Measurements from ENCODE around the gene IFRD1.

IFRD1 gene

DNA sequence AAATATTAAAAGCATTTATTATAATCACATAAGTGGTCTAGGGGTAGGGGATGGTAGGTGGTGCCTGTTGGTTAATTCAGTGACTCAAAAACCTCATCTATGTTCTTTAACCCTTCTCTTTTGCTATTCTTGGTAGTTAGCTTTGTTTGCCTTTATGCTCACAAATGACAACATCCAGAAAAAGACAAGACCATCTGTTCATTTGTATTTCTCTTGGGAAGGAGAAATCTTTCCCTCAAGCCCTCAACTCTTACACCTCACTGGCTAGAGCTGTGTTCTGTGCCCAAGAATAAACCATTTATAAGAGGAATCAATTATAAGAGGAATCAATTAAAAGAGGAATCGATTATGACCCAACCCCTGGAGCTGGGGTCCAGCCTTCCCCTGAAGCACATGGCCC, 10.8 kb upstream of the IFRD1 start:
- DNase-seq (ENCODE audit: low read depth): no peak
- no peak overlapping the region for H3K4me3 ChIP-seq (ENCODE audit: low read depth, low read length)
- TF ChIP-seq, protein P1, sequence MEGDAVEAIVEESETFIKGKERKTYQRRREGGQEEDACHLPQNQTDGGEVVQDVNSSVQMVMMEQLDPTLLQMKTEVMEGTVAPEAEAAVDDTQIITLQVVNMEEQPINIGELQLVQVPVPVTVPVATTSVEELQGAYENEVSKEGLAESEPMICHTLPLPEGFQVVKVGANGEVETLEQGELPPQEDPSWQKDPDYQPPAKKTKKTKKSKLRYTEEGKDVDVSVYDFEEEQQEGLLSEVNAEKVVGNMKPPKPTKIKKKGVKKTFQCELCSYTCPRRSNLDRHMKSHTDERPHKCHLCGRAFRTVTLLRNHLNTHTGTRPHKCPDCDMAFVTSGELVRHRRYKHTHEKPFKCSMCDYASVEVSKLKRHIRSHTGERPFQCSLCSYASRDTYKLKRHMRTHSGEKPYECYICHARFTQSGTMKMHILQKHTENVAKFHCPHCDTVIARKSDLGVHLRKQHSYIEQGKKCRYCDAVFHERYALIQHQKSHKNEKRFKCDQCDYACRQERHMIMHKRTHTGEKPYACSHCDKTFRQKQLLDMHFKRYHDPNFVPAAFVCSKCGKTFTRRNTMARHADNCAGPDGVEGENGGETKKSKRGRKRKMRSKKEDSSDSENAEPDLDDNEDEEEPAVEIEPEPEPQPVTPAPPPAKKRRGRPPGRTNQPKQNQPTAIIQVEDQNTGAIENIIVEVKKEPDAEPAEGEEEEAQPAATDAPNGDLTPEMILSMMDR (IDR thresholded peaks at IDR 0.05; ENCODE audit: control insufficient read depth, extremely low read depth, insufficient read depth): no peak

DNA sequence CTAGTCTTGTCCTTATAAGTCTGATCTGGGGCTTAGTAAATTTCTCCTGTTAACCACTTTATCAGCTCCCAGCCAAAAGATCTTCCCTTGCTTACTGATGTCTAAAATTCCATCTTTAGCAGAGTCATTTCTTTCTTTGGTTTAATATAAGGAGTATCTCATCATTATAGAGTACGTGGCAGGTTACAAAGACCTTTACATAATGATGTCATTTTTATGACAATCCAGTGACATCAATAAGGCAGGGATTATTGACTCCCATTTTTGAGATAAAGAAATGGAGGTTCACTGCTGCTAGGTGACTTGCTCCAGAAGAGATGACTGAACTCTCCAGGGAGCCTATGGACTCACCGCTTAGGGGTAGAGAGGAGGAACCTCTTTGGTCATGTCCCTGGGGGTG, 8.1 kb upstream of the IFRD1 start:
- no peak for DNase-seq (ENCODE audit: low read depth)
- TF ChIP-seq, protein P1 (IDR thresholded peaks at IDR 0.05; ENCODE audit: control insufficient read depth, extremely low read depth, insufficient read depth): no peak
- no peak overlapping the region for H3K4me3 ChIP-seq (ENCODE audit: low read depth, low read length)

DNA sequence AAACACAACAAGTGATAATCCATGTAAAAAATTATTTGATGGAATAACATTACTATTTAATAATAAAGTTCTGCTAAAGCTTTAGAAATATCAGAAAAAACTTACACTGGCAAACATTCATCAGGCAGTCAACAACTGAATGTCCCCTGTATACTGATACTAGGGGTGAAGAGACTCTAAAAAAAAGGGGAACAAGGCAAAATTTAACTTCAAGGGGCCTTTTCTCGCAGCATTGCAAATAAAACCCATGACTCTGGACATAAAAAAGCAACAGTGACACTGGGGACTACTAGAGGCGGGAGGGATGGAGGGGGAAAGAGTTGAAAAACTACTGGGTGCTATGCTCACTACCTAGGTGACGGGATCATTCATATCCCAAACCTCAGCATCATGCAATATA, 5.8 kb upstream of the IFRD1 start:
- TF ChIP-seq, protein P1 (IDR thresholded peaks at IDR 0.05; ENCODE audit: control insufficient read depth, extremely low read depth, insufficient read depth): no peak
- no peak for DNase-seq (ENCODE audit: low read depth)

DNA sequence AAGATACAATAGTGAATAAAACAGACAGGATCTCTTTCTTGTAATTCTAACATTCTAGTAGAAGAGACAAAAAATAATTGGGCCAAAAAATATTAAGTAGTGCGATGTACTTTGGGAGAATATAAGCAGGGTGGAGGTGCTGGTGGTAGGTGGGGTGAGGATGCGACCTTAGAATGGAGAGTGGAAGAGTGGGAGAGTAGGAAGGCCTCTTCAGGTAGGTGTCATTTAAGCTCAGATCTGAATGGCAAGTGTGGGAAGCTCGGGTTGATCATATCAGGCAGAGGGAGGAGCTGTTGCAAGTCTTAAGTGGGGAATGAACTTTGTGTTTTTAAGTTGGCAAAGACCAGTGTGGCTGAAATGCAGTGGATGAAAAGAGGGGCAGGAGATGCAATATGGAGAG, 3.8 kb upstream of the IFRD1 start:
- H3K4me3 ChIP-seq (ENCODE audit: low read depth, low read length): no peak overlapping the region
- no peak for DNase-seq (ENCODE audit: low read depth)
- TF ChIP-seq, protein P1 (IDR thresholded peaks at IDR 0.05; ENCODE audit: control insufficient read depth, extremely low read depth, insufficient read depth): no peak

More for the DNA sequence above, 5.8 kb upstream of the IFRD1 start:
- H3K4me3 ChIP-seq (ENCODE audit: low read depth, low read length): no peak overlapping the region

DNA sequence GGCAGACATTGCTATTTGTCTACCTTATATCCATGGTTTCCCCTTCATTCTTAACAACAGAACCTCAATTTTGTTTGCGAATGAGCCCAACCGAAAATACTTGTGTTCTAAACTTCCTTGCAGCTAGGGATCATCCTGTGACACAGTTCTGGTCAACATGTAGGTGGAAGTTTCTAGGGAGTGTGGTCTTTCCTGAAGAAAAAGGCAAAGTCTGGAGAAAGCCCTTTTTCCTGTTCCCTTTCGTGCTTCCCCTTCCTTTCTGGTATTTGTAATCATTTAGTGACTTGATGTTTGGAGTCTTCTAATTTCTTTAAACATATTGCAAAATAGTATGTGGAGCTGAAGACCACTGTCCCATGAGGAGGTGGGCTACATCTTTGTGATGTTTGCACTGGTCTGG, 2.9 kb upstream of the IFRD1 start:
- no peak for DNase-seq (ENCODE audit: low read depth)
- TF ChIP-seq, protein P1 (IDR thresholded peaks at IDR 0.05; ENCODE audit: control insufficient read depth, extremely low read depth, insufficient read depth): no peak
- H3K4me3 ChIP-seq (ENCODE audit: low read depth, low read length): no peak overlapping the region

DNA sequence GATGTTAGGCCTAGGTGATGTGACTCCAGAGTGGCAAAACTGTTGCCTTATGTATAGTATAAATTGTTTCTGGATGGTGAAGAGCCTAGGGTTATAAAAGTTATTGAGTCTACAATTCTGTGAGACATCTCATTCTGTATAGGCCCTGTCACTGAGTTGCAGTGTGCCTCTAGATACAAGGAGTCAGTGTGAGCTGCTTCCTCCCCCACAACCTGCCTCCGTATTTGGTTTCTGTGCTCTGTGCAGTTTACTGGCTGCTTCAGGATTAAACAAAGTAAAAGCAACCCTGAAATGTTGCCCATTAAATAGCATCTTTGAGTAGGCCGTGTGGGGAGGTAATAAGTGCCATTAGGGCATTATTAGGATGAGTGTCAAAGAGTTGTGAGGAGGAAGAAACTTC, 1.9 kb upstream of the IFRD1 start:
- no peak for DNase-seq (ENCODE audit: low read depth)
- no peak overlapping the region for H3K4me3 ChIP-seq (ENCODE audit: low read depth, low read length)
- TF ChIP-seq, protein P1 (IDR thresholded peaks at IDR 0.05; ENCODE audit: control insufficient read depth, extremely low read depth, insufficient read depth): no peak

DNA sequence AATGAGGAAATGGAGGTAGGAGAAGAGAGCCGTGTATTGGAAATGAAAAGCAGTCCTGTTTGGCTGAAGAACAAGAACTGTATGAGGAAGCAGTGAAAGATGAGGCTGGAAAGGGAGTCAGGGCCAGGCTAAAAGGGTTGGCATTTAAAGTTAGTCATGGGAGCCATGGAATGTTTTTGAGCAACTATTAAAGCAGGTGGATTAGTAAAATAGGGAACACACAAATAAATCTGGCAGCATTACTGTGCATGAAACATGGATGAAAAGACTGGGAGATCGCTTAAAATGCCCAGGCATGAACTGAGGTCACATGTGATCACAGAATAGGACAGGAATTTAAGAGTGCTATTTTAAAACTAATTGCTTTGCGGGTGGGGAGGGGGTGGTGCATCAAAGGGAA, 1.4 kb upstream of the IFRD1 start:
- DNase-seq (ENCODE audit: low read depth): no peak
- TF ChIP-seq, protein P1 (IDR thresholded peaks at IDR 0.05; ENCODE audit: control insufficient read depth, extremely low read depth, insufficient read depth): no peak
- H3K4me3 ChIP-seq (ENCODE audit: low read depth, low read length): no peak overlapping the region
